GM19099 (cell line): Measurements from ENCODE around the gene CCDC85A.

Experiments used
- POLR2A ChIP-seq: IDR thresholded peaks from 3 replicates; pipeline ENCODE4 v1.6.1; 2011; ENCODE audit warnings: low read depth; ENCODE audit not compliant: insufficient read length; ENCODE audit errors: extremely low read depth

CCDC85A gene

GRCh38 chr2:56215911-56216310 is 32.1 kb downstream of the CCDC85A start:
- TF ChIP-seq POLR2A: no peak

- no peak for TF ChIP-seq POLR2A
These were observed 33.3 kb downstream of the CCDC85A start for GRCh38 chr2:56217106-56217505.

DNA sequence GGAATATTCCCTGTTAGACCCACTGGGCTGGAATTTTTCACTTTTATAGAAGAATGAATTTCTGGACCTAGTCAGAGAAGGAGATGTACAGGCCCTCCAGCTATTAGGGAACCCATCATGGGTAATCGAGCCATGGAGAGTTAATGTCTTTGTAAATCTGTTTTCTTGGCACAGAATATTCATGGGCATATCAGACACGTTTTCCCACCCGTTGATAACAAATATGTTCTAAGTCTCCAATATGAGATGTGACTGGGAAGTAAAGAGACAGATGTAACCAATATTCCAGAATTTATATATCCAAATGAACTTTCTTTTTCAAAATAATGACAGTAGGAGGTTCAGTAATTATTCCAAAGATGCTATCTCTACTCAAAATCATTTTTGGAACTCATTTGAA is 38.7 kb downstream of the CCDC85A start:
- no peak for TF ChIP-seq POLR2A

DNA sequence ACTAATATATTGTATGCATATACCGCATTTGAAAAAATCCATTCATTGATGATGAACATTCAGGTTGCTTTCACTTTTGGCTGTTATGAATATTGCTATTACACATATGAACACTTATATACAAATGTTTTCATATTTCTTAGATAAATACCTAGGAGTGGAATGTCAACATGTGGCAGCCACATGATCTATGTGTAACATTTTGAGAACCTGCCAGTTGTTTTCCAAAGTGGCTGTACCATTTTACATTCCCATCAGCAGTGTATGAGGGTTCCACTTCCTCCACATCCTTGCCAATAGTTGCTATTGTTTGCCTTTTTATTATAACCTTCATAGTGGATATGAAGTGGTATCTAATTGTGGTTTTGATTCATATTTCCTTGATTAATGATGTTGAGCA is 40.5 kb downstream of the CCDC85A start:
- no peak for TF ChIP-seq POLR2A

GRCh38 chr2:56227811-56228210 is 44.0 kb downstream of the CCDC85A start:
- TF ChIP-seq POLR2A: no peak

GRCh38 chr2:56229397-56230060 is 45.7 kb downstream of the CCDC85A start:
- no peak for TF ChIP-seq POLR2A

DNA sequence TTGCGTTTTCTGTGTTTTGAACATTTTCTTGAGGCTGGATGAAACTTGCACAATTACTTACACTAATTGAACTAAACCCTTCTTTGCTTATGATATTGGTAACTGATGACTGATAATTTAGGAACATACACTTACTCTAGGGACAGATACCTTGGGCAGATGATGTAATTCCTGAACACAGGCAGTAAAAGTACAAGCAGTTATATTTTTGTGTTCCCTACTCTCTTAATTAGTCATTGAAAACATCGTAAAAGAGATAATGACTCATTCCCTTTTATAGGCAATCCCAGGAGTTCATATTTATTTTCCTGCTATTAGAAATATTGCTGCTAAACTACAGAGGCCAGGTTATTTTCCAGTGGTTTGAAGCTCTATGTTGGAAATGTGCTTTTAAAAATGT is 46.4 kb downstream of the CCDC85A start:
- TF ChIP-seq POLR2A: no peak

- TF ChIP-seq POLR2A: no peak
These were observed 47.6 kb downstream of the CCDC85A start for GRCh38 chr2:56231361-56231760.

DNA sequence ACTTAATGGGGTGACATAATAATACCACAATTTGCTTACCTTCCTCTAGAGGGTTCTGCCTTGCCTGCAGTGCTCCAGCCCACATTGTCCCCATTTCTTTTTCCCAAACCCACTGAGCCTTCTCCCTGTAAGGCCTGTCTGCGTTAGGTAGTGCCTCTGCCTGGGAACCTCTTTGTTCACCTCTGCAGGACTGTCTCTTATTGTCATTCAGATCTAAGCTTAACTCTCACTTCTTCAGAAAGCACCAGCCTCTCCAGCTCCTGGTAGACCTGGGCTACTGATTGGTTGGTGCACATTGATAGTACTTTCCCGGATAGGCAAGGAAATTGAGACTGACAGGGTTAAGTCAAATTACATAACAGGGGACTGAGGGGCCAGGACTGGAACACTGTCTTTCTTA is 49.1 kb downstream of the CCDC85A start:
- no peak for TF ChIP-seq POLR2A

GRCh38 chr2:56234241-56234640 is 50.5 kb downstream of the CCDC85A start:
- no peak for TF ChIP-seq POLR2A

DNA sequence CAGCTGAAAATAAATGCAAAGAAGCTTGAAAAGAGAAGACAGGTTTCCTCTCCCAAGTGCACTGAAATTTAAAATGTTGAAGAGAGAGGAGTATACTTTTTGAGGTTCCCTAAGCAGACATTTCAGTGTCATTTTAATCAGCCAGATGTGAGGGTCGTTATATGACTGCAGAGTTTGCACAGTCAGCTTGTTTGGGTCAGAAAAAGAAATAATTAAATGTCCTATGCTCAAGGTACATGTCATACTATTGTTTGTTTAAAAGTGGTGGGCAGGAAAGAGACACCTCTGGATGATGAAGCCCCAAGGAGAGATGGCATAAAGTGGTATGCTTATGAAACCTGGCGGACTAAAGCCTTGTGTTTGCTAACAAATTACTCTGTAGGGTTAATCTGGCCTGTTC is 55.2 kb downstream of the CCDC85A start:
- no peak for TF ChIP-seq POLR2A

- TF ChIP-seq POLR2A: no peak
These were observed 55.6 kb downstream of the CCDC85A start for GRCh38 chr2:56239437-56239836.

GRCh38 chr2:56240210-56240609 is 56.4 kb downstream of the CCDC85A start:
- TF ChIP-seq POLR2A: no peak

DNA sequence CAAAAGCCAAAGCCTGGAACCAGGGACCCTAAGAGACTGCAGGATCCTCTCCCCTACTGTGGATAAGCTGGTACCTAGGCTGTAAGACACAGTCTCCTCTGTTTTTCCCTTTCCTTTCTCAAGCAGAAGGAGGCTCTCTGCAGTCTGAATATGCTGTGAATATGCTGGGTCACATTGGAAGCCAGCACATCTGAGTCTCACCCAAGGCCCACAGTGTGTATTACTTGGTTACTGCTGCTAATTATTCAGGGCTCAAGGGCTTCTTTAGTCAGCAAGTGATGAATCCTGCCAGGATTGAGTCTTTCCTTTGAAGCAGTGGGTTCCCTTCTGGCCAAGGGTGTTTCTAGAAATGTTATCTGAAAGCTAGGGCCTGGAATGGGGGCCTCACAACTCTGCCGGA is 60.7 kb downstream of the CCDC85A start:
- no peak for TF ChIP-seq POLR2A

- TF ChIP-seq POLR2A: no peak
These were observed 61.2 kb downstream of the CCDC85A start for GRCh38 chr2:56244911-56245530.

GRCh38 chr2:56248965-56249742 is 65.4 kb downstream of the CCDC85A start:
- TF ChIP-seq POLR2A: no peak
